ENCODE measurements around the gene GRID1. TPM values are rescaled to one million over a fixed set of nuclear protein-coding genes. Genes with fewer than 3 reads are reported as not detected.
A peak's percentile ranks its signal among the peaks of the same experiment; 100 is the strongest.
"Not testable (repeated sequence)": the region's sequence is repeated elsewhere in the genome, so short reads cannot be mapped to it uniquely, and the experiment has no call there.

GRID1 gene
- total RNA-seq, 1 experiment from 2014 or later = 0.37 TPM

- TF ChIP-seq TP53 (CRISPR knock-in tag; IDR thresholded peaks at IDR 0.05) (peak; percentile 23; the same call in 1 of the 2 replicates), CREB1 (CRISPR knock-in tag; IDR thresholded peaks at IDR 0.05) (peak; percentile 23; the same call in 1 of the 2 replicates), JUN (CRISPR knock-in tag; IDR thresholded peaks at IDR 0.05) (0 out of 2 replicates have a peak, but pooled peaks have one; percentile 31), ZNF138 (CRISPR knock-in tag; conservative IDR thresholded peaks at IDR 0.05) (peak; percentile 25; the same call in 1 of the 2 replicates), NFATC4 (CRISPR knock-in tag; IDR thresholded peaks at IDR 0.05) (no peak), ZNF219 (CRISPR knock-in tag; IDR thresholded peaks at IDR 0.05; ENCODE audit: borderline replicate concordance) (peak; percentile 62; the same call in 1 of the 2 replicates), TCF7 (CRISPR knock-in tag; IDR thresholded peaks at IDR 0.05; ENCODE audit: low read depth) (0 out of 2 replicates have a peak, but pooled peaks have one; percentile 41), SP1 (CRISPR knock-in tag; conservative IDR thresholded peaks at IDR 0.05) (peak; percentile 45; the same call in 1 of the 2 replicates), MAX (CRISPR knock-in tag; IDR thresholded peaks at IDR 0.05) (peak; percentile 98), ARID4B (CRISPR knock-in tag; IDR thresholded peaks at IDR 0.05; ENCODE audit: borderline replicate concordance) (peak; percentile 84; the same call in 1 of the 2 replicates)
- TF ChIP-seq, protein P1, sequence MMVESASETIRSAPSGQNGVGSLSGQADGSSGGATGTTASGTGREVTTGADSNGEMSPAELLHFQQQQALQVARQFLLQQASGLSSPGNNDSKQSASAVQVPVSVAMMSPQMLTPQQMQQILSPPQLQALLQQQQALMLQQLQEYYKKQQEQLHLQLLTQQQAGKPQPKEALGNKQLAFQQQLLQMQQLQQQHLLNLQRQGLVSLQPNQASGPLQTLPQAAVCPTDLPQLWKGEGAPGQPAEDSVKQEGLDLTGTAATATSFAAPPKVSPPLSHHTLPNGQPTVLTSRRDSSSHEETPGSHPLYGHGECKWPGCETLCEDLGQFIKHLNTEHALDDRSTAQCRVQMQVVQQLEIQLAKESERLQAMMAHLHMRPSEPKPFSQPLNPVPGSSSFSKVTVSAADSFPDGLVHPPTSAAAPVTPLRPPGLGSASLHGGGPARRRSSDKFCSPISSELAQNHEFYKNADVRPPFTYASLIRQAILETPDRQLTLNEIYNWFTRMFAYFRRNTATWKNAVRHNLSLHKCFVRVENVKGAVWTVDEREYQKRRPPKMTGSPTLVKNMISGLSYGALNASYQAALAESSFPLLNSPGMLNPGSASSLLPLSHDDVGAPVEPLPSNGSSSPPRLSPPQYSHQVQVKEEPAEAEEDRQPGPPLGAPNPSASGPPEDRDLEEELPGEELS (CRISPR knock-in tag; IDR thresholded peaks at IDR 0.05) = peak; percentile 46; the same call in 1 of the 2 replicates
Measured at GRCh38 chr10:86389441-86390193, 23.0 kb upstream of the GRID1 start (continued).

DNA sequence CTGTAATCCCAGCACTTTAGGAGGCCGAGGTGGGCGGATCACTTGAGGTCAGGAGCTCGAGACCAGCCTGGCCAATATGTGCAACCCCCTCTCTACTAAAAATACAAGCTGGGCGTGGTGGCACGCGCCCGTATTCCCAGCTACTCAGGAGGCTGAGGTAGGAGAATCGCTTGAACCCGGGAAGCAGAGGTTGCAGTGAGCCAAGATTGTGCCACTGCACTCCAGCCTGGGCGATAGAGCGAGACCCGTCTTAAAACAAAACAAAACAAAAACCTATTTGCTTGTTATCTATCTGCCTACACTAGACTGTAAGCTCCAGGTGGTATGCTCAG is 22.5 kb upstream of the GRID1 start:
- POLR2A ChIA-PET = interaction anchor here (0.6 to 2.4 kb wide), 7 partner anchors 12 to 1474 kb away, joined by 3 to 20 read pairs (median 5); partner anchors contain the start of genes GRID1 and WAPL
- not testable (repeated sequence) for ATAC-seq; H3K9me3 Mint-ChIP-seq; DNase-seq (ENCODE audit: low spot score); H3K36me3 Mint-ChIP-seq
- TF ChIP-seq PRRX2 (CRISPR knock-in tag; IDR thresholded peaks at IDR 0.05) = 0 out of 2 replicates have a peak, but pooled peaks have one; percentile 51
- CTCF ChIA-PET = interaction anchor here (0.5 to 5.5 kb wide), 13 partner anchors 12 to 293 kb away, joined by 3 to 48 read pairs (median 4); partner anchors contain the start of gene GRID1
- H3K4me3 Mint-ChIP-seq = peak overlapping the region; percentile 72
- H3K27ac Mint-ChIP-seq = peak overlapping the region; percentile 60; the same call in 1 of the 2 replicates
- H3K27me3 Mint-ChIP-seq (ENCODE audit: low read depth) = peaks cover 52% of the 10 kb centered on the region
- H3K4me1 Mint-ChIP-seq = peaks cover 24% of the 10 kb centered on the region

DNA sequence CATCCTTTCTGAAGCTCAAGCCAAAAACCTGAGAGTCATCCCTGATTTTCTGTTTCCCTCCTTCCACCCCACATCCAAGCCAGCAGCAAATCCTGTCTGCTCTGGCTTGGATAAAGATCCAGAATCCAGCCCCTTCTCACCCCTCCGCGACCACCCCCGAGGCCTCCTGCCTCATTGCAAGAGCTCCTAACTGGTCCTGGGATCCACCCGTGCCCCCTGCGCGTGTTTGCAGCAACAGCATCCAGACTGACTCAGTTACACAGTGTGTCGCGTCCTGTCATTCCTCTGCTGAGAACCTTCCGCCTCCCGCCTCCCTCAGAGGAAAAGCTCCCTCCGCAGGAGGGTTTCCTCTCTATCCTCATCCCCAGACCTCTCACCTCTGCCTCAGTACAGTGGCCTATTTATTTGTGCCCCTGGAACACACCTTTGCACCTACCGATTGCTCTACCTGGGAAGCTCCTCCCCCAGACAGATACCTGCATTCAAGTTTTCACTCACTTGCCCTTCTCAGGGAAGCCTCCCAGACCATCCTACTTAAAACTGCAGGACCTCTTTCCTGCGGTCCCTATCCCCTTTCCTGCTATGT is 21.6 kb upstream of the GRID1 start:
- ChIA-PET POLR2A (interaction anchor here (0.5 to 1.8 kb wide), 5 partner anchors 16 to 416 kb away, joined by 3 to 9 read pairs (median 3); partner anchors contain the start of gene GRID1), CTCF (interaction anchor here (0.8 to 5.5 kb wide), 9 partner anchors 12 to 249 kb away, joined by 3 to 48 read pairs (median 4); no protein-coding TSS in a partner anchor)
- peak; percentile 23 for ATAC-seq
- DNase-seq (ENCODE audit: low spot score) = peak; percentile 32
- Mint-ChIP-seq H3K4me3 (peak overlapping the region; percentile 12), H3K27ac (0 out of 2 replicates have a peak overlapping the region, but pooled peaks have one; percentile 7), H3K4me1 (peaks cover 21% of the 10 kb centered on the region), H3K36me3 (no peaks in the 10 kb centered on the region), H3K9me3 (no peaks in the 10 kb centered on the region), H3K27me3 (ENCODE audit: low read depth) (peaks cover 50% of the 10 kb centered on the region)
- TF ChIP-seq ZBTB21 (CRISPR knock-in tag; IDR thresholded peaks at IDR 0.05; ENCODE audit: borderline replicate concordance) (no peak), JUN (CRISPR knock-in tag; IDR thresholded peaks at IDR 0.05) (no peak), MYBL2 (CRISPR knock-in tag; IDR thresholded peaks at IDR 0.05) (no peak), IRF2 (CRISPR knock-in tag; IDR thresholded peaks at IDR 0.05; ENCODE audit: borderline replicate concordance, low read depth) (no peak), ZNF138 (CRISPR knock-in tag; conservative IDR thresholded peaks at IDR 0.05) (no peak), ZNF671 (CRISPR knock-in tag; IDR thresholded peaks at IDR 0.05) (no peak), GABPB1 (CRISPR knock-in tag; IDR thresholded peaks at IDR 0.05) (no peak), PRDM15 (CRISPR knock-in tag; IDR thresholded peaks at IDR 0.05) (no peak), ZNF121 (CRISPR knock-in tag; IDR thresholded peaks at IDR 0.05) (no peak)
- TF ChIP-seq, protein P2, sequence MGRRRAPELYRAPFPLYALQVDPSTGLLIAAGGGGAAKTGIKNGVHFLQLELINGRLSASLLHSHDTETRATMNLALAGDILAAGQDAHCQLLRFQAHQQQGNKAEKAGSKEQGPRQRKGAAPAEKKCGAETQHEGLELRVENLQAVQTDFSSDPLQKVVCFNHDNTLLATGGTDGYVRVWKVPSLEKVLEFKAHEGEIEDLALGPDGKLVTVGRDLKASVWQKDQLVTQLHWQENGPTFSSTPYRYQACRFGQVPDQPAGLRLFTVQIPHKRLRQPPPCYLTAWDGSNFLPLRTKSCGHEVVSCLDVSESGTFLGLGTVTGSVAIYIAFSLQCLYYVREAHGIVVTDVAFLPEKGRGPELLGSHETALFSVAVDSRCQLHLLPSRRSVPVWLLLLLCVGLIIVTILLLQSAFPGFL (CRISPR knock-in tag; IDR thresholded peaks at IDR 0.05; ENCODE audit: borderline replicate concordance) = no peak

Data from WTC11 (cell line).